WTC11 (cell line): ENCODE results near the gene SFT2D3. TPM values are rescaled to one million over a fixed set of nuclear protein-coding genes. Genes with fewer than 3 reads are reported as not detected.

Experiments
- ATAC-seq: fragments of 200-7000 bp; cut with Tn5 transposase; 2 replicates; pipeline ENCODE4 v1.10.0; 2021; ENCODE audit warnings: mild to moderate bottlenecking, moderate library complexity
- CTCF ChIA-PET: fragments of 300-600 bp; sonication (Branson Sonifier 250); formaldehyde crosslinking; loops from one replicate; lab custom pipeline; 2021; ENCODE audit warnings: antibody characterized with exemption; lab: Charles Lee
- POLR2A ChIA-PET: fragments of 350-600 bp; sonication (Branson Sonifier 250); formaldehyde crosslinking; loops from one replicate; lab custom pipeline; 2021; ENCODE audit warnings: antibody characterized with exemption; lab: Charles Lee
- DNase-seq: peaks from one replicate; pipeline ENCODE4 v3.0.0; 2021; ENCODE audit warnings: low spot score
- H3K27ac Mint-ChIP-seq: 2 replicates; pipeline ENCODE4 v1.8.0; 2021; ENCODE audit warnings: mixed read lengths
- H3K27me3 Mint-ChIP-seq: 2 replicates; pipeline ENCODE4 v1.8.0; 2021; ENCODE audit warnings: low read depth, mild to moderate bottlenecking, moderate library complexity, mixed read lengths
- H3K36me3 Mint-ChIP-seq: 2 replicates; pipeline ENCODE4 v1.8.0; 2021; ENCODE audit warnings: mixed read lengths
- H3K4me1 Mint-ChIP-seq: 2 replicates; pipeline ENCODE4 v1.8.0; 2022; ENCODE audit warnings: mixed read lengths
- H3K4me3 Mint-ChIP-seq: 2 replicates; pipeline ENCODE4 v1.8.0; 2021; ENCODE audit warnings: mild to moderate bottlenecking, moderate library complexity, mixed read lengths
- H3K9me3 Mint-ChIP-seq: 2 replicates; pipeline ENCODE4 v1.8.0; 2021; ENCODE audit warnings: mixed read lengths
- ESRRA ChIP-seq: sonication (generic); formaldehyde crosslinking; IDR thresholded peaks from 2 replicates; pipeline ENCODE4 v1.8.1; 2022; ENCODE audit warnings: mild to moderate bottlenecking, missing genetic modification reagents, borderline replicate concordance
- NFE2L1 ChIP-seq: sonication (generic); formaldehyde crosslinking; IDR thresholded peaks from 2 replicates; pipeline ENCODE4 v1.8.1; 2023; ENCODE audit warnings: missing genetic modification reagents
- NR1H2 ChIP-seq: sonication (generic); formaldehyde crosslinking; IDR thresholded peaks from 2 replicates; pipeline ENCODE4 v1.9.0; 2021; ENCODE audit warnings: mild to moderate bottlenecking, moderate library complexity, missing genetic modification reagents
- OVOL2 ChIP-seq: fragments of 250-450 bp; sonication (Bioruptor Pico); IDR thresholded peaks from 2 replicates; pipeline ENCODE4 v1.9.0; 2021; ENCODE audit warnings: mild to moderate bottlenecking, borderline replicate concordance
- PRRX2 ChIP-seq: fragments of 250-450 bp; sonication (Bioruptor Pico); IDR thresholded peaks from 2 replicates; pipeline ENCODE4 v1.8.0; 2021; ENCODE audit warnings: mild to moderate bottlenecking
- RELA ChIP-seq: sonication (generic); formaldehyde crosslinking; IDR thresholded peaks from 2 replicates; pipeline ENCODE4 v1.8.1; 2022; ENCODE audit warnings: missing genetic modification reagents, mild to moderate bottlenecking, borderline replicate concordance
- RORB ChIP-seq: fragments of 250-450 bp; sonication (Bioruptor Pico); IDR thresholded peaks from 2 replicates; pipeline ENCODE4 v1.9.0; 2021; ENCODE audit warnings: mild to moderate bottlenecking
- SOX15 ChIP-seq: fragments of 250-450 bp; sonication (Bioruptor Pico); IDR thresholded peaks from 2 replicates; pipeline ENCODE4 v1.9.0; 2021; ENCODE audit warnings: mild to moderate bottlenecking
- SP1 ChIP-seq: sonication (generic); formaldehyde crosslinking; conservative IDR thresholded peaks from 2 replicates; pipeline ENCODE4 v1.8.1; 2022; ENCODE audit warnings: missing genetic modification reagents
- ZNF263 ChIP-seq: sonication (generic); formaldehyde crosslinking; IDR thresholded peaks from 2 replicates; pipeline ENCODE4 v1.8.1; 2022; ENCODE audit warnings: low read depth, mild to moderate bottlenecking, moderate library complexity, missing genetic modification reagents
- ZNF423 ChIP-seq: fragments of 250-450 bp; sonication (Bioruptor Pico); IDR thresholded peaks from 2 replicates; pipeline ENCODE4 v2.1.2; 2022; ENCODE audit warnings: mild to moderate bottlenecking, moderate library complexity
- total RNA-seq: library from RNA; stranded (reverse); gene quantifications from 3 replicates; pipeline ENCODE4 v1.2.3, GENCODE V29; 2021
- TF ChIP-seq, protein P1 (sequence below): sonication (generic); formaldehyde crosslinking; IDR thresholded peaks from 2 replicates; pipeline ENCODE4 v1.8.1; 2023; ENCODE audit warnings: mild to moderate bottlenecking, missing genetic modification reagents, moderate library complexity
- TF ChIP-seq, protein P2 (sequence below): fragments of 250-450 bp; sonication (Bioruptor Pico); IDR thresholded peaks from 2 replicates; pipeline ENCODE4 v1.9.0; 2021; ENCODE audit warnings: mild to moderate bottlenecking
- TF ChIP-seq, protein P3 (sequence below): fragments of 200-600 bp; IDR thresholded peaks from 2 replicates; pipeline ENCODE4 v1.8.0; 2022; ENCODE audit warnings: antibody characterized with exemption
- TF ChIP-seq, protein P4 (sequence below): sonication (generic); formaldehyde crosslinking; IDR thresholded peaks from 2 replicates; pipeline ENCODE4 v1.8.0; 2022; ENCODE audit warnings: mild to moderate bottlenecking, missing genetic modification reagents
- TF ChIP-seq, protein P5 (sequence below): sonication (generic); formaldehyde crosslinking; conservative IDR thresholded peaks from 2 replicates; pipeline ENCODE4 v1.8.1; 2022; ENCODE audit warnings: mild to moderate bottlenecking, missing genetic modification reagents
- TF ChIP-seq, protein P6 (sequence below): sonication (generic); formaldehyde crosslinking; IDR thresholded peaks from 2 replicates; pipeline ENCODE4 v1.8.0; 2023; ENCODE audit warnings: mild to moderate bottlenecking, missing genetic modification reagents
- TF ChIP-seq, protein P7 (sequence below): sonication (generic); formaldehyde crosslinking; IDR thresholded peaks from 2 replicates; pipeline ENCODE4 v1.8.0; 2023; ENCODE audit warnings: missing genetic modification reagents
- TF ChIP-seq, protein P8 (sequence below): sonication (generic); formaldehyde crosslinking; IDR thresholded peaks from 2 replicates; pipeline ENCODE4 v1.8.0; 2023; ENCODE audit warnings: missing genetic modification reagents, mild to moderate bottlenecking, borderline replicate concordance
- TF ChIP-seq, protein P9 (sequence below): sonication (generic); formaldehyde crosslinking; IDR thresholded peaks from 2 replicates; pipeline ENCODE4 v1.8.1; 2022; ENCODE audit warnings: mild to moderate bottlenecking, moderate library complexity, missing genetic modification reagents

SFT2D3 gene
- total RNA-seq, 1 experiment from 2014 or later: 10.5 TPM

DNA sequence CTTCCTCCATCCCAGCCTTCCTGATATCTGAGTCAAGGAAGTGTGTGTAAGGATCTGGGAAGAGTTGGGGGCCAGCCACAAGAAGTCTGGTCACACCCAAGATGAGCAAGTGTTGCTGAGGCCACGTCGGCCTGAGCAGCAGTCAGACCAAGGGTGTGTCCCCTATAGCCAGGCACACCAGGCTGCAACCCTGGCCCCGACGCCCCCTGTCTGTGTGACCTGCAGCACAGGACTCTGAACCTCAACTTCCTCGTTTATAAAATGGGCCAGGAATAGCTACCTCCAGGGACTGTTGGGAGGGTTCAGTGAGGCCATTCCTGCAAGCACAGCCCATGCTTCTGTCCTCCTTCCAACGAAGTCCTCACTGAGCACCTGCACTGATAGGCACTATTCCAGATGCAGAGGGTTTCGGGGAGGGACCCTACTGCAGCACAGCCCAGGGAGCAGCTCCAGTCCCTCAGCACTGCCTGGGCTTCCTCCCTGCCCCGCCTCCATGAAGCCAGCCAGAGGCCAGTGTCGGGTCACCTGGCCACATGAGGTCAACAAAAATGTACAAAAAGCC is 39.3 kb upstream of the SFT2D3 start (continued):
- TF ChIP-seq, protein P1, sequence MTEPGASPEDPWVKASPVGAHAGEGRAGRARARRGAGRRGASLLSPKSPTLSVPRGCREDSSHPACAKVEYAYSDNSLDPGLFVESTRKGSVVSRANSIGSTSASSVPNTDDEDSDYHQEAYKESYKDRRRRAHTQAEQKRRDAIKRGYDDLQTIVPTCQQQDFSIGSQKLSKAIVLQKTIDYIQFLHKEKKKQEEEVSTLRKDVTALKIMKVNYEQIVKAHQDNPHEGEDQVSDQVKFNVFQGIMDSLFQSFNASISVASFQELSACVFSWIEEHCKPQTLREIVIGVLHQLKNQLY: no peak
- TF ChIP-seq NR1H2 (CRISPR knock-in tag) (no peak), SOX15 (CRISPR knock-in tag) (no peak), RELA (CRISPR knock-in tag) (no peak), OVOL2 (CRISPR knock-in tag) (no peak)
- TF ChIP-seq, protein P2, sequence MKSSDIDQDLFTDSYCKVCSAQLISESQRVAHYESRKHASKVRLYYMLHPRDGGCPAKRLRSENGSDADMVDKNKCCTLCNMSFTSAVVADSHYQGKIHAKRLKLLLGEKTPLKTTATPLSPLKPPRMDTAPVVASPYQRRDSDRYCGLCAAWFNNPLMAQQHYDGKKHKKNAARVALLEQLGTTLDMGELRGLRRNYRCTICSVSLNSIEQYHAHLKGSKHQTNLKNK (CRISPR knock-in tag): no peak
- TF ChIP-seq, protein P3, sequence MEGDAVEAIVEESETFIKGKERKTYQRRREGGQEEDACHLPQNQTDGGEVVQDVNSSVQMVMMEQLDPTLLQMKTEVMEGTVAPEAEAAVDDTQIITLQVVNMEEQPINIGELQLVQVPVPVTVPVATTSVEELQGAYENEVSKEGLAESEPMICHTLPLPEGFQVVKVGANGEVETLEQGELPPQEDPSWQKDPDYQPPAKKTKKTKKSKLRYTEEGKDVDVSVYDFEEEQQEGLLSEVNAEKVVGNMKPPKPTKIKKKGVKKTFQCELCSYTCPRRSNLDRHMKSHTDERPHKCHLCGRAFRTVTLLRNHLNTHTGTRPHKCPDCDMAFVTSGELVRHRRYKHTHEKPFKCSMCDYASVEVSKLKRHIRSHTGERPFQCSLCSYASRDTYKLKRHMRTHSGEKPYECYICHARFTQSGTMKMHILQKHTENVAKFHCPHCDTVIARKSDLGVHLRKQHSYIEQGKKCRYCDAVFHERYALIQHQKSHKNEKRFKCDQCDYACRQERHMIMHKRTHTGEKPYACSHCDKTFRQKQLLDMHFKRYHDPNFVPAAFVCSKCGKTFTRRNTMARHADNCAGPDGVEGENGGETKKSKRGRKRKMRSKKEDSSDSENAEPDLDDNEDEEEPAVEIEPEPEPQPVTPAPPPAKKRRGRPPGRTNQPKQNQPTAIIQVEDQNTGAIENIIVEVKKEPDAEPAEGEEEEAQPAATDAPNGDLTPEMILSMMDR: no peak
- TF ChIP-seq, protein P4, sequence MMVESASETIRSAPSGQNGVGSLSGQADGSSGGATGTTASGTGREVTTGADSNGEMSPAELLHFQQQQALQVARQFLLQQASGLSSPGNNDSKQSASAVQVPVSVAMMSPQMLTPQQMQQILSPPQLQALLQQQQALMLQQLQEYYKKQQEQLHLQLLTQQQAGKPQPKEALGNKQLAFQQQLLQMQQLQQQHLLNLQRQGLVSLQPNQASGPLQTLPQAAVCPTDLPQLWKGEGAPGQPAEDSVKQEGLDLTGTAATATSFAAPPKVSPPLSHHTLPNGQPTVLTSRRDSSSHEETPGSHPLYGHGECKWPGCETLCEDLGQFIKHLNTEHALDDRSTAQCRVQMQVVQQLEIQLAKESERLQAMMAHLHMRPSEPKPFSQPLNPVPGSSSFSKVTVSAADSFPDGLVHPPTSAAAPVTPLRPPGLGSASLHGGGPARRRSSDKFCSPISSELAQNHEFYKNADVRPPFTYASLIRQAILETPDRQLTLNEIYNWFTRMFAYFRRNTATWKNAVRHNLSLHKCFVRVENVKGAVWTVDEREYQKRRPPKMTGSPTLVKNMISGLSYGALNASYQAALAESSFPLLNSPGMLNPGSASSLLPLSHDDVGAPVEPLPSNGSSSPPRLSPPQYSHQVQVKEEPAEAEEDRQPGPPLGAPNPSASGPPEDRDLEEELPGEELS: no peak
- TF ChIP-seq, protein P5, sequence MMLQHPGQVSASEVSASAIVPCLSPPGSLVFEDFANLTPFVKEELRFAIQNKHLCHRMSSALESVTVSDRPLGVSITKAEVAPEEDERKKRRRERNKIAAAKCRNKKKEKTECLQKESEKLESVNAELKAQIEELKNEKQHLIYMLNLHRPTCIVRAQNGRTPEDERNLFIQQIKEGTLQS (CRISPR knock-in tag): no peak

DNA sequence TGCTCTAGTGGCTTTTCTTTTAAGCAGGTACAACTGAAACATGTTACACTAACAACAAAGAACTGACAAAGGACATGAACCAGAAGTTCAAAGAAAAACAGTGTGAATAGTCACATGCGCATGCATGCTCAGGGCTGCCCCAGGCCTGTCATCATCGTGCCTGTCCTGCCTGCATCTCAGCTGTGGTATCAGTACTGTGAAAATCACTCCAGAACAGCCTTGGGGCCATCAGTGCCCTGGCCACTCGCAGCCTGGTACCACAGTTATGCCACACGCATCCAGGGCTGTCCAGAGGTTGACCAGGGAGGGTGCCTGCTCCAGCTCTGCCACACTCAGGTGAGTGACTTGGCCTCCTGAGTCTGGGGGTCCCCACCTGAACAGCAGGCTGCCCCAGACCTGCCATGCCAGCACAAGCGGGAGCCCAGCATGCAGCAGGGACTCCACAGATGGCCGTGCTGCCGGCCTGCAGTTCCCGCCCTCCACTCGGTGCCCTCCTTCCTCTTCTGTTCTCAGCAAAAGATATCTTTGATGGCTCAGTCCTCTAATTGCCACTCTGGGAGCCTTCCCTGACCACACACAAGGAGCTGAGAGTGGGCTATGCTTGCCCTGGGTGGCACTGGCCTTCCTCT is 38.2 kb upstream of the SFT2D3 start:
- Mint-ChIP-seq H3K9me3 (peaks cover 9% of the 10 kb centered on the region), H3K4me3 (no peak overlapping the region), H3K4me1 (peaks cover 3% of the 10 kb centered on the region), H3K27me3 (peaks cover 35% of the 10 kb centered on the region), H3K27ac (no peak overlapping the region), H3K36me3 (no peaks in the 10 kb centered on the region)
- no peak for DNase-seq
- ChIA-PET CTCF (interaction anchor here (1.5 to 4.1 kb wide), 4 partner anchors 13 to 72 kb away, joined by 6 to 19 read pairs (median 8); partner anchors contain the start of gene LIMS2), POLR2A (no interaction called here)
- no peak for ATAC-seq
- TF ChIP-seq, protein P6, sequence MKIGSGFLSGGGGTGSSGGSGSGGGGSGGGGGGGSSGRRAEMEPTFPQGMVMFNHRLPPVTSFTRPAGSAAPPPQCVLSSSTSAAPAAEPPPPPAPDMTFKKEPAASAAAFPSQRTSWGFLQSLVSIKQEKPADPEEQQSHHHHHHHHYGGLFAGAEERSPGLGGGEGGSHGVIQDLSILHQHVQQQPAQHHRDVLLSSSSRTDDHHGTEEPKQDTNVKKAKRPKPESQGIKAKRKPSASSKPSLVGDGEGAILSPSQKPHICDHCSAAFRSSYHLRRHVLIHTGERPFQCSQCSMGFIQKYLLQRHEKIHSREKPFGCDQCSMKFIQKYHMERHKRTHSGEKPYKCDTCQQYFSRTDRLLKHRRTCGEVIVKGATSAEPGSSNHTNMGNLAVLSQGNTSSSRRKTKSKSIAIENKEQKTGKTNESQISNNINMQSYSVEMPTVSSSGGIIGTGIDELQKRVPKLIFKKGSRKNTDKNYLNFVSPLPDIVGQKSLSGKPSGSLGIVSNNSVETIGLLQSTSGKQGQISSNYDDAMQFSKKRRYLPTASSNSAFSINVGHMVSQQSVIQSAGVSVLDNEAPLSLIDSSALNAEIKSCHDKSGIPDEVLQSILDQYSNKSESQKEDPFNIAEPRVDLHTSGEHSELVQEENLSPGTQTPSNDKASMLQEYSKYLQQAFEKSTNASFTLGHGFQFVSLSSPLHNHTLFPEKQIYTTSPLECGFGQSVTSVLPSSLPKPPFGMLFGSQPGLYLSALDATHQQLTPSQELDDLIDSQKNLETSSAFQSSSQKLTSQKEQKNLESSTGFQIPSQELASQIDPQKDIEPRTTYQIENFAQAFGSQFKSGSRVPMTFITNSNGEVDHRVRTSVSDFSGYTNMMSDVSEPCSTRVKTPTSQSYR: no peak
- TF ChIP-seq SP1 (no peak), RELA (CRISPR knock-in tag) (no peak), ZNF423 (CRISPR knock-in tag) (no peak), ZNF263 (CRISPR knock-in tag) (no peak), PRRX2 (CRISPR knock-in tag) (no peak), RORB (CRISPR knock-in tag) (no peak), ESRRA (no peak), NFE2L1 (CRISPR knock-in tag) (no peak), NR1H2 (CRISPR knock-in tag) (no peak)
- TF ChIP-seq, protein P7, sequence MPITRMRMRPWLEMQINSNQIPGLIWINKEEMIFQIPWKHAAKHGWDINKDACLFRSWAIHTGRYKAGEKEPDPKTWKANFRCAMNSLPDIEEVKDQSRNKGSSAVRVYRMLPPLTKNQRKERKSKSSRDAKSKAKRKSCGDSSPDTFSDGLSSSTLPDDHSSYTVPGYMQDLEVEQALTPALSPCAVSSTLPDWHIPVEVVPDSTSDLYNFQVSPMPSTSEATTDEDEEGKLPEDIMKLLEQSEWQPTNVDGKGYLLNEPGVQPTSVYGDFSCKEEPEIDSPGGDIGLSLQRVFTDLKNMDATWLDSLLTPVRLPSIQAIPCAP (CRISPR knock-in tag): no peak
- TF ChIP-seq, protein P8, sequence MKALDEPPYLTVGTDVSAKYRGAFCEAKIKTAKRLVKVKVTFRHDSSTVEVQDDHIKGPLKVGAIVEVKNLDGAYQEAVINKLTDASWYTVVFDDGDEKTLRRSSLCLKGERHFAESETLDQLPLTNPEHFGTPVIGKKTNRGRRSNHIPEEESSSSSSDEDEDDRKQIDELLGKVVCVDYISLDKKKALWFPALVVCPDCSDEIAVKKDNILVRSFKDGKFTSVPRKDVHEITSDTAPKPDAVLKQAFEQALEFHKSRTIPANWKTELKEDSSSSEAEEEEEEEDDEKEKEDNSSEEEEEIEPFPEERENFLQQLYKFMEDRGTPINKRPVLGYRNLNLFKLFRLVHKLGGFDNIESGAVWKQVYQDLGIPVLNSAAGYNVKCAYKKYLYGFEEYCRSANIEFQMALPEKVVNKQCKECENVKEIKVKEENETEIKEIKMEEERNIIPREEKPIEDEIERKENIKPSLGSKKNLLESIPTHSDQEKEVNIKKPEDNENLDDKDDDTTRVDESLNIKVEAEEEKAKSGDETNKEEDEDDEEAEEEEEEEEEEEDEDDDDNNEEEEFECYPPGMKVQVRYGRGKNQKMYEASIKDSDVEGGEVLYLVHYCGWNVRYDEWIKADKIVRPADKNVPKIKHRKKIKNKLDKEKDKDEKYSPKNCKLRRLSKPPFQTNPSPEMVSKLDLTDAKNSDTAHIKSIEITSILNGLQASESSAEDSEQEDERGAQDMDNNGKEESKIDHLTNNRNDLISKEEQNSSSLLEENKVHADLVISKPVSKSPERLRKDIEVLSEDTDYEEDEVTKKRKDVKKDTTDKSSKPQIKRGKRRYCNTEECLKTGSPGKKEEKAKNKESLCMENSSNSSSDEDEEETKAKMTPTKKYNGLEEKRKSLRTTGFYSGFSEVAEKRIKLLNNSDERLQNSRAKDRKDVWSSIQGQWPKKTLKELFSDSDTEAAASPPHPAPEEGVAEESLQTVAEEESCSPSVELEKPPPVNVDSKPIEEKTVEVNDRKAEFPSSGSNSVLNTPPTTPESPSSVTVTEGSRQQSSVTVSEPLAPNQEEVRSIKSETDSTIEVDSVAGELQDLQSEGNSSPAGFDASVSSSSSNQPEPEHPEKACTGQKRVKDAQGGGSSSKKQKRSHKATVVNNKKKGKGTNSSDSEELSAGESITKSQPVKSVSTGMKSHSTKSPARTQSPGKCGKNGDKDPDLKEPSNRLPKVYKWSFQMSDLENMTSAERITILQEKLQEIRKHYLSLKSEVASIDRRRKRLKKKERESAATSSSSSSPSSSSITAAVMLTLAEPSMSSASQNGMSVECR (CRISPR knock-in tag): no peak
- TF ChIP-seq, protein P9, sequence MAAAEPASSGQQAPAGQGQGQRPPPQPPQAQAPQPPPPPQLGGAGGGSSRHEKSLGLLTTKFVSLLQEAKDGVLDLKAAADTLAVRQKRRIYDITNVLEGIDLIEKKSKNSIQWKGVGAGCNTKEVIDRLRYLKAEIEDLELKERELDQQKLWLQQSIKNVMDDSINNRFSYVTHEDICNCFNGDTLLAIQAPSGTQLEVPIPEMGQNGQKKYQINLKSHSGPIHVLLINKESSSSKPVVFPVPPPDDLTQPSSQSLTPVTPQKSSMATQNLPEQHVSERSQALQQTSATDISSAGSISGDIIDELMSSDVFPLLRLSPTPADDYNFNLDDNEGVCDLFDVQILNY (CRISPR knock-in tag): no peak
